ENCODE measurements around the gene DIS3. TPM values are rescaled to one million over a fixed set of nuclear protein-coding genes. Genes with fewer than 3 reads are reported as not detected.

The DIS3 gene
- total and polyA plus RNA-seq, 9 of the 15 experiments (the other 6 are each of a cell fraction or from before 2014, with no cell fraction given), result 6.0 to 48.9 (median 34.2) TPM

- peak; percentile 49; the same call in 1 of the 2 replicates for TF ChIP-seq TOE1 (IDR thresholded peaks at IDR 0.05; ENCODE audit: borderline replicate concordance)
- no peak for TF ChIP-seq TOE1 (CRISPR knock-in tag; IDR thresholded peaks at IDR 0.05; ENCODE audit: borderline replicate concordance, low read depth)
- TF ChIP-seq NUFIP1 (IDR thresholded peaks at IDR 0.05; ENCODE audit: partially characterized antibody), result no peak
- TF ChIP-seq CBX5 (IDR thresholded peaks at IDR 0.05; ENCODE audit: borderline replicate concordance, low read depth), result peak; percentile 52; the same call in 1 of the 2 replicates
- TF ChIP-seq MAZ (CRISPR knock-in tag; conservative IDR thresholded peaks at IDR 0.05 in 1 of 2, IDR thresholded peaks at IDR 0.05 in 1 of 2), result peak in 1 of 2 experiments; percentile 54; a peak in 2 of 4 replicates
- peak; percentile 83; the same call in 1 of the 2 replicates for TF ChIP-seq MXI1 (IDR thresholded peaks at IDR 0.05; ENCODE audit: low read depth, low read length)
- TF ChIP-seq CREB1 (IDR thresholded peaks at IDR 0.05), result peak; percentile 52; the same call in 1 of the 2 replicates
- TF ChIP-seq CREB1 (CRISPR knock-in tag; IDR thresholded peaks at IDR 0.05), result peak; percentile 66; the same call in 1 of the 2 replicates
- TF ChIP-seq ZNF780A (CRISPR knock-in tag; IDR thresholded peaks at IDR 0.05), result no peak
- TF ChIP-seq NEUROD1 (IDR thresholded peaks at IDR 0.05; ENCODE audit: borderline replicate concordance, low read depth, low read length, partially characterized antibody), result peak; percentile 19
- peak; percentile 59 for TF ChIP-seq PHF20 (IDR thresholded peaks at IDR 0.05; ENCODE audit: partially characterized antibody)
- peak; percentile 43; the same call in 1 of the 2 replicates for TF ChIP-seq SP1 (CRISPR knock-in tag; IDR thresholded peaks at IDR 0.05)
- TF ChIP-seq CBFB (CRISPR knock-in tag; IDR thresholded peaks at IDR 0.05), result no peak
- 0 out of 2 replicates have a peak, but pooled peaks have one; percentile 60 for TF ChIP-seq KAT7 (CRISPR knock-in tag; IDR thresholded peaks at IDR 0.05; ENCODE audit: borderline replicate concordance)
- TF ChIP-seq RBM25 (IDR thresholded peaks at IDR 0.05; ENCODE audit: low read depth, low read length, severe bottlenecking), result peak; percentile 43
- 0 out of 2 replicates have a peak, but pooled peaks have one; percentile 19 for TF ChIP-seq ETV5 (CRISPR knock-in tag; IDR thresholded peaks at IDR 0.05; ENCODE audit: low read depth)
- peak; percentile 96 for TF ChIP-seq L3MBTL2 (IDR thresholded peaks at IDR 0.05)
- peak; percentile 65; the same call in 1 of the 2 replicates for TF ChIP-seq CBX1 (IDR thresholded peaks at IDR 0.05; ENCODE audit: low read depth)
- peak; percentile 94 for TF ChIP-seq HNRNPLL (IDR thresholded peaks at IDR 0.05; ENCODE audit: low read depth, low read length, poor library complexity, severe bottlenecking)
- TF ChIP-seq MEF2D (tag; conservative IDR thresholded peaks at IDR 0.05; ENCODE audit: low read depth), result no peak
- TF ChIP-seq BRF2 (IDR thresholded peaks at IDR 0.05; ENCODE audit: borderline replicate concordance, insufficient read depth, insufficient read length), result no peak
- TF ChIP-seq IRF2 (CRISPR knock-in tag; IDR thresholded peaks at IDR 0.05), result no peak
- peak; percentile 90 for TF ChIP-seq LCOR (CRISPR knock-in tag; IDR thresholded peaks at IDR 0.05)
- peak; percentile 86 for TF ChIP-seq ASH1L (IDR thresholded peaks at IDR 0.05; ENCODE audit: borderline replicate concordance, low read depth, partially characterized antibody)
- TF ChIP-seq NFYB (IDR thresholded peaks at IDR 0.05; ENCODE audit: extremely low read depth, insufficient read length), result peak; percentile 93
- TF ChIP-seq GABPA (tag; conservative IDR thresholded peaks at IDR 0.05; ENCODE audit: low read depth), result peak; percentile 89
- TF ChIP-seq EP400 (IDR thresholded peaks at IDR 0.05), result peak; percentile 96
Observed at GRCh38 chr13:72727417-72728289, 54.0 kb downstream of the DIS3 start, which contains the start of the genes BORA and MZT1 (continued).
